ENCODE data around the gene SLF2. TPM values are rescaled to one million over a fixed set of nuclear protein-coding genes. Genes with fewer than 3 reads are reported as not detected.

Gene SLF2
- total and polyA plus RNA-seq, 4 donors: 4.0 to 18.8 (median 12.1) TPM

DNA sequence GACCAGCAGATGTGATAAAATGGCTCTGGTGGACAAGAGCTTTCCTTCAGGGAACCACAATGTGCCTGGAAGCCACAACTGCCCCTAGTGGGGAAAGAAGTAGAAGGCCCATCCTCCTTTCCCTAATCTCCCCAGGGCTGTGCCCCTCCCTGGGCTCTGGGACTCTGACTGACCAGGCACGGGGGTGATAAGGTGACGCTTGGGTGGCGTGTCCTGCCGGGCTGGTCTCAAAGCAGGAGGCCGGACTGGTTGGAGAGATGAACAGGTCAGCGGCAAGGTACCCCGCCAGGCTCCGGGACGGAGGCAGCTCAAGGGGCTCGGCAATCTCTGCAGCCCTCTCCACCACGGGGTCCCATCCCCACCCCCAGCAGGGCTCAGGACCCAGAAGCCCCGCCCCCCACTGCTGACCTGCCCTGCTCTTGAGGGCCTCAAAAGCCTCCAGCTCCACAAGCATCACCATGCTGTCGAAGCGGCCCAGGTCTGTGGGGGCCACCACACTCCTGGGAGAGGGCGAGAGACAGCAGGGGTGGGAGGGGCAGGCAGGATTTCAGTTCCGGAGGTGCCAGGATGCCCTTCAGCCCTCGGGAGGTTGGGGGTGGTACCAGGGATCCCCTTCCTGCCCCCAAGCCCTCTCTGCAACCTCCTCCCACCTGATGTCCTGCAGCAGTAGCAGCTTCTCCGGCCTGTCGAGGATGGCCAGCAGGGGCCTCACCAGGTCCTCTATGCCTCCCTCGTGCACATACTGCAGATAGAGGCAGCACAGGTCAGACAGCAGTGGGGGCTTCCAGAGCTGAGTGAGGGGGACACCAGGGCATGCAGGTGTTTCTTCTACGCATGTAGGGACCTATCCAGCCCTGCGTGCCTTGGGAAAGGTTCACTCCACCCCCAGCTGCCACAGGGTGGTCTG, 99.0 kb downstream of the SLF2 start:
- Histone ChIP-seq H3K27me3 (ENCODE audit: control insufficient read depth in 4 of 4, insufficient read depth in 4 of 4, low read length in 3 of 4) (no peaks in the 10 kb centered on the region), H3K4me1 (ENCODE audit: control insufficient read depth in 4 of 4, insufficient read depth in 4 of 4, low read length in 3 of 4) (peaks cover 0 to 12% (median 3%) of the 10 kb centered on the region in 4 donors), H3K27ac (ENCODE audit: low read depth in 1 of 2, low read length in 2 of 2) (no peak overlapping the region), H3K4me3 (ENCODE audit: low read depth in 1 of 3, low read length in 3 of 3) (no peak overlapping the region), H3K9ac (ENCODE audit: low read depth in 1 of 2, low read length in 2 of 2) (no peak overlapping the region), H3K36me3 (ENCODE audit: control insufficient read depth in 4 of 4, insufficient read depth in 3 of 4, low read depth in 1 of 4, low read length in 3 of 4) (no peaks in the 10 kb centered on the region), H3K9me3 (ENCODE audit: control insufficient read depth in 4 of 4, low read length in 3 of 4) (no peaks in the 10 kb centered on the region)
- 62% methylated on average over 22 of the region's 22 CpGs for WGBS
- no peak for TF ChIP-seq SP1 (IDR thresholded peaks at IDR 0.05)
- TF ChIP-seq, protein P1, sequence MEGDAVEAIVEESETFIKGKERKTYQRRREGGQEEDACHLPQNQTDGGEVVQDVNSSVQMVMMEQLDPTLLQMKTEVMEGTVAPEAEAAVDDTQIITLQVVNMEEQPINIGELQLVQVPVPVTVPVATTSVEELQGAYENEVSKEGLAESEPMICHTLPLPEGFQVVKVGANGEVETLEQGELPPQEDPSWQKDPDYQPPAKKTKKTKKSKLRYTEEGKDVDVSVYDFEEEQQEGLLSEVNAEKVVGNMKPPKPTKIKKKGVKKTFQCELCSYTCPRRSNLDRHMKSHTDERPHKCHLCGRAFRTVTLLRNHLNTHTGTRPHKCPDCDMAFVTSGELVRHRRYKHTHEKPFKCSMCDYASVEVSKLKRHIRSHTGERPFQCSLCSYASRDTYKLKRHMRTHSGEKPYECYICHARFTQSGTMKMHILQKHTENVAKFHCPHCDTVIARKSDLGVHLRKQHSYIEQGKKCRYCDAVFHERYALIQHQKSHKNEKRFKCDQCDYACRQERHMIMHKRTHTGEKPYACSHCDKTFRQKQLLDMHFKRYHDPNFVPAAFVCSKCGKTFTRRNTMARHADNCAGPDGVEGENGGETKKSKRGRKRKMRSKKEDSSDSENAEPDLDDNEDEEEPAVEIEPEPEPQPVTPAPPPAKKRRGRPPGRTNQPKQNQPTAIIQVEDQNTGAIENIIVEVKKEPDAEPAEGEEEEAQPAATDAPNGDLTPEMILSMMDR (IDR thresholded peaks at IDR 0.05; ENCODE audit: low read depth, low read length, missing input control): peak; percentile 5
- DNase-seq (ENCODE audit: low spot score): no peak

DNA sequence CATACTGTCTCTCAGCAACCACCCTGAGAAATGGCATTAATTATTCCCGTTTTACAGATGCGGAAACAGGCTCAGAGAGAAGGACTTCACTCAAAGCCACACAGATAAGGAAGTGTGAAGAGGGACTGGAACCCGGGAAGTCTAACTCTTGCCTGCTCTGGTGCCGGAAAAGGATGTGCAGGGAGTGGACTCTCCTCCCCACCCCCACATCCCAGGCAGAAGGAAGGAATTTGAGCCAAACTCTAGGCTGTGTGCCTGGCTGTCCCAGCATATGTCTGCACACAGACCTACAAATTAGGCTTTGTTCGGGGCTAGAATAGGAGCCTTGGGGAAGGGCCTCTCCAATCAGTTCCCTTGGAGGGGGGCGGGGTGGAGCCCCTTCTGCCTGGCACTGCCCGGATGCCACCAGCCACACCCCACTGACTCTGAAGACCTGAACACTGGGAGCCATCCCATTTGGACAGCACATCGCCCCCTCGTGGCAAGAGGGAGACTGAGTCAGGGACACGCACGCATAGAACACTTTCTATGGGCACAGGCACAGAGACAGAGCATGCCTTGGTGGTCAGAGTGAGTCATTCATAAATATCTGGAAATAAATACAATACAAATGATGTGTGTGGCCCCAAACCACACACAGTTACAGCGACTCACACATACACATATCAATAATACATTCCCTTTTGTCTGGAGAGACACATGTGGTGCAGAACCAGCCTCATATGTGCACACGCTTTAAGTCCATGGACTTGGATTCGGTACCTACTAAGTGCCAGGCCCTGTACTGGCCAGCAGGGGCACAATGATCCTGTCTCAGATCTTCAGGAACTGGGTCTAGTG, 100.0 kb downstream of the SLF2 start:
- TF ChIP-seq, protein P2, sequence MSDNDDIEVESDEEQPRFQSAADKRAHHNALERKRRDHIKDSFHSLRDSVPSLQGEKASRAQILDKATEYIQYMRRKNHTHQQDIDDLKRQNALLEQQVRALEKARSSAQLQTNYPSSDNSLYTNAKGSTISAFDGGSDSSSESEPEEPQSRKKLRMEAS (IDR thresholded peaks at IDR 0.05): no peak
- TF ChIP-seq YY1 (IDR thresholded peaks at IDR 0.05) (no peak), HNF4G (IDR thresholded peaks at IDR 0.05) (no peak), RAD21 (IDR thresholded peaks at IDR 0.05) (peak; percentile 75 to 87), SP1 (IDR thresholded peaks at IDR 0.05) (peak; percentile 10), JUND (IDR thresholded peaks at IDR 0.05) (peak in 1 of 2 donors; percentile 16), FOXA1 (IDR thresholded peaks at IDR 0.05) (no peak), NR2F2 (IDR thresholded peaks at IDR 0.05) (no peak)
- TF ChIP-seq, protein P1 (IDR thresholded peaks at IDR 0.05; ENCODE audit: low read depth, low read length, missing input control): peak; percentile 84
- TF ChIP-seq, protein P3, sequence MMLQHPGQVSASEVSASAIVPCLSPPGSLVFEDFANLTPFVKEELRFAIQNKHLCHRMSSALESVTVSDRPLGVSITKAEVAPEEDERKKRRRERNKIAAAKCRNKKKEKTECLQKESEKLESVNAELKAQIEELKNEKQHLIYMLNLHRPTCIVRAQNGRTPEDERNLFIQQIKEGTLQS (IDR thresholded peaks at IDR 0.05): no peak
- TF ChIP-seq, protein P4, sequence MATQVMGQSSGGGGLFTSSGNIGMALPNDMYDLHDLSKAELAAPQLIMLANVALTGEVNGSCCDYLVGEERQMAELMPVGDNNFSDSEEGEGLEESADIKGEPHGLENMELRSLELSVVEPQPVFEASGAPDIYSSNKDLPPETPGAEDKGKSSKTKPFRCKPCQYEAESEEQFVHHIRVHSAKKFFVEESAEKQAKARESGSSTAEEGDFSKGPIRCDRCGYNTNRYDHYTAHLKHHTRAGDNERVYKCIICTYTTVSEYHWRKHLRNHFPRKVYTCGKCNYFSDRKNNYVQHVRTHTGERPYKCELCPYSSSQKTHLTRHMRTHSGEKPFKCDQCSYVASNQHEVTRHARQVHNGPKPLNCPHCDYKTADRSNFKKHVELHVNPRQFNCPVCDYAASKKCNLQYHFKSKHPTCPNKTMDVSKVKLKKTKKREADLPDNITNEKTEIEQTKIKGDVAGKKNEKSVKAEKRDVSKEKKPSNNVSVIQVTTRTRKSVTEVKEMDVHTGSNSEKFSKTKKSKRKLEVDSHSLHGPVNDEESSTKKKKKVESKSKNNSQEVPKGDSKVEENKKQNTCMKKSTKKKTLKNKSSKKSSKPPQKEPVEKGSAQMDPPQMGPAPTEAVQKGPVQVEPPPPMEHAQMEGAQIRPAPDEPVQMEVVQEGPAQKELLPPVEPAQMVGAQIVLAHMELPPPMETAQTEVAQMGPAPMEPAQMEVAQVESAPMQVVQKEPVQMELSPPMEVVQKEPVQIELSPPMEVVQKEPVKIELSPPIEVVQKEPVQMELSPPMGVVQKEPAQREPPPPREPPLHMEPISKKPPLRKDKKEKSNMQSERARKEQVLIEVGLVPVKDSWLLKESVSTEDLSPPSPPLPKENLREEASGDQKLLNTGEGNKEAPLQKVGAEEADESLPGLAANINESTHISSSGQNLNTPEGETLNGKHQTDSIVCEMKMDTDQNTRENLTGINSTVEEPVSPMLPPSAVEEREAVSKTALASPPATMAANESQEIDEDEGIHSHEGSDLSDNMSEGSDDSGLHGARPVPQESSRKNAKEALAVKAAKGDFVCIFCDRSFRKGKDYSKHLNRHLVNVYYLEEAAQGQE (IDR thresholded peaks at IDR 0.05): no peak
- 24% methylated on average over 14 of the region's 14 CpGs for WGBS
- Histone ChIP-seq H3K36me3 (ENCODE audit: control insufficient read depth in 4 of 4, insufficient read depth in 3 of 4, low read depth in 1 of 4, low read length in 3 of 4) (no peaks in the 10 kb centered on the region), H3K4me1 (ENCODE audit: control insufficient read depth in 4 of 4, insufficient read depth in 4 of 4, low read length in 3 of 4) (peaks cover 0 to 9% (median 3%) of the 10 kb centered on the region in 4 donors), H3K9me3 (ENCODE audit: control insufficient read depth in 4 of 4, low read length in 3 of 4) (no peaks in the 10 kb centered on the region), H3K27me3 (ENCODE audit: control insufficient read depth in 4 of 4, insufficient read depth in 4 of 4, low read length in 3 of 4) (no peaks in the 10 kb centered on the region), H3K27ac (ENCODE audit: low read depth in 1 of 2, low read length in 2 of 2) (no peak overlapping the region), H3K4me3 (ENCODE audit: low read depth in 1 of 3, low read length in 3 of 3) (no peak overlapping the region), H3K9ac (ENCODE audit: low read depth in 1 of 2, low read length in 2 of 2) (no peak overlapping the region)
- DNase-seq (ENCODE audit: low spot score): peak; percentile 81

Measured in liver (tissue), 9 donors.